H9 (cell line): ENCODE measurements around the gene OR13C9. TPM values are rescaled to one million over a fixed set of nuclear protein-coding genes. Genes with fewer than 3 reads are reported as not detected.

Source experiments
- DNase-seq: peaks from one replicate; pipeline ENCODE4 v3.0.0-alpha.2; 2017
- H2AFZ ChIP-seq: one replicate; pipeline ENCODE4 v1.6.1; 2013; ENCODE audit warnings: mild to moderate bottlenecking, low read length, control low read depth, moderate library complexity
- H2AK5ac ChIP-seq: 2 replicates; pipeline ENCODE4 v1.6.1; 2013; ENCODE audit warnings: low read length, control low read depth, mixed read lengths; ENCODE audit not compliant: insufficient read length
- H2BK120ac ChIP-seq: one replicate; pipeline ENCODE4 v1.6.1; 2013; ENCODE audit warnings: low read depth, mild to moderate bottlenecking, low read length, control low read depth, inconsistent platforms; ENCODE audit not compliant: poor library complexity, severe bottlenecking
- H2BK12ac ChIP-seq: 2 replicates; pipeline ENCODE4 v1.6.1; 2013; ENCODE audit warnings: low read length, control low read depth, mixed read lengths, low read depth; ENCODE audit not compliant: insufficient read length
- H2BK15ac ChIP-seq: 2 replicates; pipeline ENCODE4 v1.6.1; 2013; ENCODE audit warnings: low read depth, low read length, control low read depth
- H2BK20ac ChIP-seq: one replicate; pipeline ENCODE4 v1.6.1; 2013; ENCODE audit warnings: low read depth, mild to moderate bottlenecking, low read length, control low read depth, inconsistent platforms; ENCODE audit not compliant: poor library complexity, severe bottlenecking
- H2BK5ac ChIP-seq: 2 replicates; pipeline ENCODE4 v1.6.1; 2013; ENCODE audit warnings: low read length, control low read depth, mixed read lengths; ENCODE audit not compliant: insufficient read length
- H3K14ac ChIP-seq: 2 replicates; pipeline ENCODE4 v1.6.1; 2013; ENCODE audit warnings: low read length, control low read depth; ENCODE audit not compliant: insufficient read depth
- H3K18ac ChIP-seq: 2 replicates; pipeline ENCODE4 v1.6.1; 2013; ENCODE audit warnings: low read depth, mild to moderate bottlenecking, mixed read lengths, low read length, control low read depth; ENCODE audit not compliant: insufficient read length
- H3K23ac ChIP-seq: 2 replicates; pipeline ENCODE4 v1.6.1; 2013; ENCODE audit warnings: low read length, control low read depth, mixed read lengths, low read depth; ENCODE audit not compliant: insufficient read length
- H3K23me2 ChIP-seq: 2 replicates; pipeline ENCODE4 v1.6.1; 2013; ENCODE audit warnings: low read depth, mild to moderate bottlenecking, mixed read lengths, low read length, control low read depth; ENCODE audit not compliant: insufficient read length, poor library complexity, severe bottlenecking
- H3K27ac ChIP-seq: 2 replicates; pipeline ENCODE4 v1.5.1; 2013; ENCODE audit warnings: low read length, control low read depth, mixed read lengths, low read depth; ENCODE audit not compliant: insufficient read length
- H3K27me3 ChIP-seq: 2 replicates; pipeline ENCODE4 v1.6.1; 2013; ENCODE audit warnings: low read length, control low read depth, inconsistent platforms; ENCODE audit not compliant: insufficient read depth
- H3K4ac ChIP-seq: 2 replicates; pipeline ENCODE4 v1.6.1; 2013; ENCODE audit warnings: low read depth, mild to moderate bottlenecking, control low read depth, inconsistent platforms, low read length, moderate library complexity
- H3K4me1 ChIP-seq: 2 replicates; pipeline ENCODE4 v1.6.1; 2013; ENCODE audit warnings: low read length, control low read depth, inconsistent platforms; ENCODE audit not compliant: insufficient read depth
- H3K4me2 ChIP-seq: 2 replicates; pipeline ENCODE4 v1.6.1; 2013; ENCODE audit warnings: low read length, control low read depth, mixed read lengths; ENCODE audit not compliant: insufficient read length, insufficient read depth
- H3K56ac ChIP-seq: 2 replicates; pipeline ENCODE4 v1.6.1; 2013; ENCODE audit warnings: low read depth, mild to moderate bottlenecking, mixed read lengths, low read length, control low read depth; ENCODE audit not compliant: insufficient read length
- H3K79me1 ChIP-seq: 2 replicates; pipeline ENCODE4 v1.6.1; 2013; ENCODE audit warnings: low read depth, mild to moderate bottlenecking, moderate library complexity, low read length, control low read depth, inconsistent platforms; ENCODE audit not compliant: insufficient read depth, poor library complexity, severe bottlenecking
- H3K79me2 ChIP-seq: 2 replicates; pipeline ENCODE4 v1.6.1; 2013; ENCODE audit warnings: low read length, control low read depth, inconsistent platforms; ENCODE audit not compliant: insufficient read depth
- H3K9ac ChIP-seq: 2 replicates; pipeline ENCODE4 v1.6.1; 2013; ENCODE audit warnings: low read length, control low read depth, mixed read lengths; ENCODE audit not compliant: insufficient read length; ENCODE audit errors: extremely low read depth
- H3K9me3 ChIP-seq: one replicate; pipeline ENCODE4 v1.6.1; 2013; ENCODE audit warnings: low read depth, low read length, inconsistent platforms; ENCODE audit not compliant: control insufficient read depth
- H3T11ph ChIP-seq: one replicate; pipeline ENCODE4 v1.6.1; 2013; ENCODE audit warnings: mild to moderate bottlenecking, low read length, control low read depth, inconsistent platforms
- H4K20me1 ChIP-seq: one replicate; pipeline ENCODE4 v1.6.1; 2013; ENCODE audit not compliant: control insufficient read depth, insufficient read length, insufficient read depth
- H4K5ac ChIP-seq: 2 replicates; pipeline ENCODE4 v1.6.1; 2013; ENCODE audit warnings: low read depth, mild to moderate bottlenecking, mixed read lengths, low read length, control low read depth; ENCODE audit not compliant: insufficient read length
- H4K8ac ChIP-seq: replicated peaks from 2 replicates; pipeline ENCODE4 v1.6.1; 2013; ENCODE audit warnings: low read length, control low read depth, mixed read lengths, low read depth; ENCODE audit not compliant: insufficient read length
- H4K91ac ChIP-seq: 2 replicates; pipeline ENCODE4 v1.6.1; 2013; ENCODE audit warnings: low read depth, mild to moderate bottlenecking, moderate library complexity, mixed read lengths, low read length, control low read depth; ENCODE audit not compliant: insufficient read length
- H3K27ac Mint-ChIP-seq, 3 experiments: 2 replicates in 2 of 3; 3 replicates in 1 of 3; pipeline ENCODE4 v1.8.0; 2020 to 2021; ENCODE audit warnings: mixed read lengths in 3 of 3, mild to moderate bottlenecking in 1 of 3, moderate library complexity in 1 of 3
- H3K27me3 Mint-ChIP-seq: 2 replicates; pipeline ENCODE4 v1.8.0; 2021; ENCODE audit warnings: low read depth, mild to moderate bottlenecking, moderate library complexity, mixed read lengths
- H3K36me3 Mint-ChIP-seq, 3 experiments: 2 replicates in 2 of 3; 3 replicates in 1 of 3; pipeline ENCODE4 v1.8.0; 2020 to 2021; ENCODE audit warnings: low read depth in 3 of 3, mixed read lengths in 3 of 3; ENCODE audit not compliant: insufficient read depth in 1 of 3
- H3K4me1 Mint-ChIP-seq, 2 experiments: 2 replicates each; pipeline ENCODE4 v1.8.0; 2020; ENCODE audit warnings: mixed read lengths in 2 of 2
- H3K4me3 Mint-ChIP-seq, 2 experiments: 2 replicates in 1 of 2; 3 replicates in 1 of 2; pipeline ENCODE4 v1.8.0; 2020 to 2021; ENCODE audit warnings: mild to moderate bottlenecking in 2 of 2, mixed read lengths in 2 of 2, moderate library complexity in 1 of 2
- H3K9me3 Mint-ChIP-seq, 2 experiments: 2 replicates in 1 of 2; 3 replicates in 1 of 2; pipeline ENCODE4 v1.8.0; 2020; ENCODE audit warnings: mild to moderate bottlenecking in 2 of 2, mixed read lengths in 2 of 2, moderate library complexity in 1 of 2
- WGBS: extraction: QIAGEN DNeasy Blood & Tissue Kit; methylation state at CpG from one replicate; pipeline ENCODE4 v1.1.7; 2013; ENCODE audit warnings: missing lambda C conversion rate, low lambda C conversion rate, mixed read lengths; ENCODE audit not compliant: insufficient read length; ENCODE audit errors: extremely low coverage; 5-methylcytosine and 5-hydroxymethylcytosine counted together
- total RNA-seq: library from RNA; stranded (reverse); gene quantifications from 2 replicates; pipeline ENCODE4 v1.2.1, GENCODE V29; 2021
- TF ChIP-seq, protein P1 (sequence below): fragments of 200-600 bp; sonication (generic); conservative IDR thresholded peaks from 3 replicates; pipeline ENCODE4 v1.8.0; 2021; ENCODE audit warnings: antibody characterized with exemption, mild to moderate bottlenecking

The OR13C9 gene
- total RNA-seq, 1 experiment from 2014 or later: not detected

DNA sequence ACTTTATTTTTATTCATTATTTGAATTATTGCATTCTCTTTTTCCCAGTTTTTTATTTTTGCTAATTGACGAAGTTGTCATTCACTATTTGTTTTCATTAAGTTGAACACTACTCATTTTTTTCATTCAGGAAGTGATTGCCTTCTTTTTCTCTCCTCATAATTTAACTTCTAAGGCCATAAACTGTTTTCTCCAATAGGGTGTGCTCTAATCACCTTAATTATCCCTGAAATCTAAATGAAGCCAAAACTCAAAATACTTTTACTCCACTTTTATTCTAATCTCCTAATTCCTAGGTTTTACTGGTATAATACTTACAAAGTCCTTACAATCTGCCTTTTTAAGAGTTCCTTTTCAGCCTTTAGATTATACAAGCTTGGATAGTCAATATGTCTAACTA, 9.7 kb downstream of the OR13C9 start:
- no peaks in the 10 kb centered on the region for H3K36me3 Mint-ChIP-seq
- Histone ChIP-seq H2AK5ac (no peak overlapping the region), H3K18ac (no peak overlapping the region), H3K4ac (no peak overlapping the region), H2BK120ac (no peak overlapping the region), H3K9ac (no peak overlapping the region), H2AFZ (no peak overlapping the region), H4K91ac (no peak overlapping the region), H2BK5ac (no peak overlapping the region), H3K27me3 (no peaks in the 10 kb centered on the region), H3K56ac (no peak overlapping the region), H2BK12ac (no peak overlapping the region), H4K20me1 (no peaks in the 10 kb centered on the region), H3K14ac (no peak overlapping the region), H3K23ac (no peak overlapping the region), H2BK20ac (no peak overlapping the region), H3T11ph (no peak overlapping the region), H3K79me1 (no peaks in the 10 kb centered on the region), H3K79me2 (no peaks in the 10 kb centered on the region), H3K27ac (no peak overlapping the region), H3K4me1 (no peaks in the 10 kb centered on the region), H3K4me2 (no peak overlapping the region), H2BK15ac (no peak overlapping the region), H3K23me2 (no peaks in the 10 kb centered on the region), H4K5ac (no peak overlapping the region), H3K9me3 (no peaks in the 10 kb centered on the region), H4K8ac (no peak overlapping the region)
- no peak for DNase-seq
- WGBS: no CpG with 5 or more reads among the region's 1 CpG
- TF ChIP-seq, protein P1, sequence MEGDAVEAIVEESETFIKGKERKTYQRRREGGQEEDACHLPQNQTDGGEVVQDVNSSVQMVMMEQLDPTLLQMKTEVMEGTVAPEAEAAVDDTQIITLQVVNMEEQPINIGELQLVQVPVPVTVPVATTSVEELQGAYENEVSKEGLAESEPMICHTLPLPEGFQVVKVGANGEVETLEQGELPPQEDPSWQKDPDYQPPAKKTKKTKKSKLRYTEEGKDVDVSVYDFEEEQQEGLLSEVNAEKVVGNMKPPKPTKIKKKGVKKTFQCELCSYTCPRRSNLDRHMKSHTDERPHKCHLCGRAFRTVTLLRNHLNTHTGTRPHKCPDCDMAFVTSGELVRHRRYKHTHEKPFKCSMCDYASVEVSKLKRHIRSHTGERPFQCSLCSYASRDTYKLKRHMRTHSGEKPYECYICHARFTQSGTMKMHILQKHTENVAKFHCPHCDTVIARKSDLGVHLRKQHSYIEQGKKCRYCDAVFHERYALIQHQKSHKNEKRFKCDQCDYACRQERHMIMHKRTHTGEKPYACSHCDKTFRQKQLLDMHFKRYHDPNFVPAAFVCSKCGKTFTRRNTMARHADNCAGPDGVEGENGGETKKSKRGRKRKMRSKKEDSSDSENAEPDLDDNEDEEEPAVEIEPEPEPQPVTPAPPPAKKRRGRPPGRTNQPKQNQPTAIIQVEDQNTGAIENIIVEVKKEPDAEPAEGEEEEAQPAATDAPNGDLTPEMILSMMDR: peak; percentile 59
- no peak overlapping the region for H3K27ac Mint-ChIP-seq
- no peaks in the 10 kb centered on the region for H3K9me3 Mint-ChIP-seq
- H3K4me3 Mint-ChIP-seq: no peak overlapping the region
- peaks cover 4% of the 10 kb centered on the region for H3K27me3 Mint-ChIP-seq
- H3K4me1 Mint-ChIP-seq: no peaks in the 10 kb centered on the region
